Fibroblast of gingiva (primary cell): ENCODE data around the gene GFRA1.

ENCODE experiments used
- DNase-seq: peaks from one replicate; pipeline ENCODE4 v3.0.0-alpha.2; 2011; ENCODE audit warnings: low read depth

The GFRA1 gene

GRCh38 chr10:116159197-116159596, 113.8 kb downstream of the GFRA1 start:
- DNase-seq: no peak

- DNase-seq: no peak
Observed at GRCh38 chr10:116158036-116158435, 115.0 kb downstream of the GFRA1 start.

GRCh38 chr10:116157485-116157884, 115.5 kb downstream of the GFRA1 start:
- DNase-seq: no peak

- DNase-seq: no peak
Observed at GRCh38 chr10:116156819-116157218, 116.2 kb downstream of the GFRA1 start.

- no peak for DNase-seq
Observed at GRCh38 chr10:116155191-116155590, 117.8 kb downstream of the GFRA1 start.

GRCh38 chr10:116154651-116155050, 118.4 kb downstream of the GFRA1 start:
- no peak for DNase-seq

- DNase-seq: no peak
Observed at GRCh38 chr10:116151076-116151475, 121.9 kb downstream of the GFRA1 start.

- no peak for DNase-seq
Observed at GRCh38 chr10:116150606-116151005, 122.4 kb downstream of the GFRA1 start.

- no peak for DNase-seq
Observed at GRCh38 chr10:116147147-116147905, 125.7 kb downstream of the GFRA1 start.

GRCh38 chr10:116146372-116147140, 126.5 kb downstream of the GFRA1 start:
- DNase-seq: no peak

- no peak for DNase-seq
Observed at GRCh38 chr10:116143673-116144222, 129.3 kb downstream of the GFRA1 start.

GRCh38 chr10:116141855-116142254, 131.2 kb downstream of the GFRA1 start:
- DNase-seq: no peak

- DNase-seq: no peak
Observed at GRCh38 chr10:116141246-116141645, 131.8 kb downstream of the GFRA1 start.

- DNase-seq: no peak
Observed at GRCh38 chr10:116139886-116140285, 133.1 kb downstream of the GFRA1 start.

- DNase-seq: no peak
Observed at GRCh38 chr10:116138897-116139296, 134.1 kb downstream of the GFRA1 start.

GRCh38 chr10:116136261-116136660, 136.7 kb downstream of the GFRA1 start:
- DNase-seq: no peak

- no peak for DNase-seq
Observed at GRCh38 chr10:116134322-116134721, 138.7 kb downstream of the GFRA1 start.

- DNase-seq: no peak
Observed at GRCh38 chr10:116133634-116134033, 139.4 kb downstream of the GFRA1 start.

- no peak for DNase-seq
Observed at GRCh38 chr10:116132780-116133399, 140.1 kb downstream of the GFRA1 start.

GRCh38 chr10:116130006-116130405, 143.0 kb downstream of the GFRA1 start:
- no peak for DNase-seq

- no peak for DNase-seq
Observed at GRCh38 chr10:116126954-116127695, 145.9 kb downstream of the GFRA1 start.

GRCh38 chr10:116126239-116126638, 146.8 kb downstream of the GFRA1 start:
- no peak for DNase-seq
